Immature natural killer cell (primary cell): ENCODE data around the gene OBSCN. TPM values are rescaled to one million over a fixed set of nuclear protein-coding genes. Genes with fewer than 3 reads are reported as not detected.
"Not testable (repeated sequence)": the region's sequence is repeated elsewhere in the genome, so short reads cannot be mapped to it uniquely, and the experiment has no call there.

ENCODE experiments used
- DNase-seq, 3 donors: peaks; one replicate each; pipeline ENCODE4 v3.0.0; 2022; ENCODE audit warnings: mixed read lengths in 1 of 3
- H3K27ac Mint-ChIP-seq, 6 donors: one replicate each; pipeline ENCODE4 v1.8.0; 2020; ENCODE audit warnings: mixed read lengths in 6 of 6, mild to moderate bottlenecking in 5 of 6, inconsistent platforms in 4 of 6, moderate library complexity in 3 of 6
- H3K27me3 Mint-ChIP-seq, 3 donors: one replicate each; pipeline ENCODE4 v1.8.0; 2020 to 2021; ENCODE audit warnings: low read depth in 3 of 3, mild to moderate bottlenecking in 3 of 3, mixed read lengths in 3 of 3, moderate library complexity in 3 of 3, inconsistent platforms in 1 of 3
- H3K36me3 Mint-ChIP-seq, 3 donors: one replicate each; pipeline ENCODE4 v1.8.0; 2020; ENCODE audit warnings: mixed read lengths in 3 of 3, inconsistent platforms in 2 of 3, mild to moderate bottlenecking in 2 of 3
- H3K4me1 Mint-ChIP-seq, 2 donors: one replicate each; pipeline ENCODE4 v1.8.0; 2020; ENCODE audit warnings: inconsistent platforms in 2 of 2, mild to moderate bottlenecking in 2 of 2, mixed read lengths in 2 of 2, moderate library complexity in 1 of 2
- H3K4me3 Mint-ChIP-seq, 5 donors: one replicate each; pipeline ENCODE4 v1.8.0; 2020; ENCODE audit warnings: mild to moderate bottlenecking in 5 of 5, mixed read lengths in 5 of 5, inconsistent platforms in 3 of 5, moderate library complexity in 3 of 5
- H3K9me3 Mint-ChIP-seq, 6 donors: one replicate each; pipeline ENCODE4 v1.8.0; 2020; ENCODE audit warnings: mild to moderate bottlenecking in 6 of 6, mixed read lengths in 6 of 6, inconsistent platforms in 4 of 6, moderate library complexity in 3 of 6
- polyA plus RNA-seq, 3 donors: library from polyadenylated mRNA; unstranded; fragments of 300-500 nt; fragmentation: Illumina TruSeq; gene quantifications; one replicate each; pipeline ENCODE4 v1.2.3, GENCODE V29; 2021

OBSCN gene
- polyA plus RNA-seq, 3 donors from 2014 or later = 0.19 to 1.9 TPM; not detected in 1

GRCh38 chr1:228188249-228188648 is 19.6 kb upstream of the OBSCN start:
- H3K9me3 Mint-ChIP-seq, H3K27me3 Mint-ChIP-seq, H3K36me3 Mint-ChIP-seq, DNase-seq, H3K27ac Mint-ChIP-seq, H3K4me3 Mint-ChIP-seq: not testable (repeated sequence)
- H3K4me1 Mint-ChIP-seq = peaks cover 23 to 27% of the 10 kb centered on the region in 2 donors

GRCh38 chr1:228190182-228190581 is 17.7 kb upstream of the OBSCN start:
- no peak for DNase-seq
- Mint-ChIP-seq H3K27ac (no peak overlapping the region), H3K27me3 (peaks cover 0 to 7% (median 3%) of the 10 kb centered on the region in 3 donors), H3K9me3 (no peaks in the 10 kb centered on the region), H3K4me1 (peaks cover 15 to 22% of the 10 kb centered on the region in 2 donors), H3K4me3 (no peak overlapping the region), H3K36me3 (peaks cover 0 to 4% (median under 1%) of the 10 kb centered on the region in 3 donors)

GRCh38 chr1:228190778-228191177 is 17.1 kb upstream of the OBSCN start:
- Mint-ChIP-seq H3K4me1 (peaks cover 9 to 16% of the 10 kb centered on the region in 2 donors), H3K27ac (no peak overlapping the region), H3K36me3 (peaks cover 0 to 9% (median 5%) of the 10 kb centered on the region in 3 donors), H3K27me3 (peaks cover 0 to 4% (median 0%) of the 10 kb centered on the region in 3 donors), H3K9me3 (no peaks in the 10 kb centered on the region), H3K4me3 (no peak overlapping the region)
- no peak for DNase-seq

- Mint-ChIP-seq H3K4me1 (no peaks in the 10 kb centered on the region), H3K4me3 (no peak overlapping the region), H3K27ac (no peak overlapping the region), H3K27me3 (peaks cover 0 to 2% (median 0%) of the 10 kb centered on the region in 3 donors), H3K36me3 (peaks cover 15 to 22% (median 15%) of the 10 kb centered on the region in 3 donors), H3K9me3 (peaks cover under 1 to 13% (median 9%) of the 10 kb centered on the region in 6 donors)
- DNase-seq = no peak
These were observed 13.4 kb upstream of the OBSCN start for GRCh38 chr1:228194436-228194835.

GRCh38 chr1:228194921-228195812 is 12.7 kb upstream of the OBSCN start:
- Mint-ChIP-seq H3K27ac (no peak overlapping the region), H3K27me3 (peaks cover 0 to 2% (median 0%) of the 10 kb centered on the region in 3 donors), H3K9me3 (peaks cover 4 to 18% (median 12%) of the 10 kb centered on the region in 6 donors), H3K4me1 (no peaks in the 10 kb centered on the region), H3K36me3 (peaks cover 19 to 24% (median 19%) of the 10 kb centered on the region in 3 donors), H3K4me3 (no peak overlapping the region)
- no peak for DNase-seq

GRCh38 chr1:228197555-228198147 is 10.2 kb upstream of the OBSCN start:
- Mint-ChIP-seq H3K9me3 (peaks cover 7 to 18% (median 12%) of the 10 kb centered on the region in 6 donors), H3K27me3 (peaks cover 0 to 2% (median 0%) of the 10 kb centered on the region in 3 donors), H3K27ac (no peak overlapping the region), H3K4me3 (no peak overlapping the region), H3K4me1 (no peaks in the 10 kb centered on the region), H3K36me3 (peaks cover 20 to 27% (median 24%) of the 10 kb centered on the region in 3 donors)
- DNase-seq = no peak

- no peak for DNase-seq
- H3K36me3 Mint-ChIP-seq = peaks cover 20 to 27% (median 24%) of the 10 kb centered on the region in 3 donors
- H3K4me1 Mint-ChIP-seq = no peaks in the 10 kb centered on the region
- H3K4me3 Mint-ChIP-seq = no peak overlapping the region
- peaks cover 7 to 18% (median 12%) of the 10 kb centered on the region in 6 donors for H3K9me3 Mint-ChIP-seq
- H3K27me3 Mint-ChIP-seq = peaks cover 0 to 5% (median 0%) of the 10 kb centered on the region in 3 donors
- H3K27ac Mint-ChIP-seq = peak overlapping the region in 1 of 6 donors; percentile 22
These were observed 8.8 kb upstream of the OBSCN start for GRCh38 chr1:228198977-228199590.

GRCh38 chr1:228204958-228205357 is 2.9 kb upstream of the OBSCN start:
- Mint-ChIP-seq H3K4me1 (no peaks in the 10 kb centered on the region), H3K27me3 (peaks cover 0 to 3% (median 0%) of the 10 kb centered on the region in 3 donors), H3K4me3 (no peak overlapping the region), H3K36me3 (peaks cover 0 to 8% (median 4%) of the 10 kb centered on the region in 3 donors), H3K27ac (no peak overlapping the region), H3K9me3 (peaks cover 0 to 3% (median 0%) of the 10 kb centered on the region in 6 donors)
- DNase-seq = no peak

GRCh38 chr1:228205526-228206436 is 2.1 kb upstream of the OBSCN start:
- Mint-ChIP-seq H3K4me1 (no peaks in the 10 kb centered on the region), H3K27me3 (peaks cover 0 to 4% (median 0%) of the 10 kb centered on the region in 3 donors), H3K9me3 (peaks cover 0 to 3% (median 0%) of the 10 kb centered on the region in 6 donors), H3K27ac (no peak overlapping the region), H3K36me3 (peaks cover 0 to 4% (median 4%) of the 10 kb centered on the region in 3 donors), H3K4me3 (no peak overlapping the region)
- DNase-seq = no peak

- Mint-ChIP-seq H3K4me3 (no peak overlapping the region), H3K4me1 (peaks cover 0 to 2% of the 10 kb centered on the region in 2 donors), H3K27me3 (peaks cover 0 to 4% (median 0%) of the 10 kb centered on the region in 3 donors), H3K9me3 (no peaks in the 10 kb centered on the region), H3K36me3 (no peaks in the 10 kb centered on the region), H3K27ac (no peak overlapping the region)
- no peak for DNase-seq
These were observed 1.1 kb upstream of the OBSCN start for GRCh38 chr1:228206582-228207351.

GRCh38 chr1:228207381-228207810 is 448 bp upstream of the OBSCN start:
- Mint-ChIP-seq H3K27ac (no peak overlapping the region), H3K4me1 (peaks cover 0 to 2% of the 10 kb centered on the region in 2 donors), H3K36me3 (no peaks in the 10 kb centered on the region), H3K27me3 (peaks cover 0 to 4% (median 0%) of the 10 kb centered on the region in 3 donors), H3K4me3 (no peak overlapping the region), H3K9me3 (no peaks in the 10 kb centered on the region)
- no peak for DNase-seq

GRCh38 chr1:228208831-228209551 is 1.1 kb downstream of the OBSCN start:
- no peak for DNase-seq
- Mint-ChIP-seq H3K36me3 (no peaks in the 10 kb centered on the region), H3K27me3 (peaks cover 0 to 4% (median 0%) of the 10 kb centered on the region in 3 donors), H3K27ac (no peak overlapping the region), H3K4me3 (no peak overlapping the region), H3K9me3 (no peaks in the 10 kb centered on the region), H3K4me1 (peaks cover 0 to 4% of the 10 kb centered on the region in 2 donors)
